OCI-LY3 (cell line): ENCODE data around the gene COL26A1.

Source experiments
- EZH2phosphoT487 ChIP-seq: fragments of 200-600 bp; shearing (Covaris generic); IDR thresholded peaks from 2 replicates; pipeline ENCODE4 v1.6.1; 2018; ENCODE audit warnings: antibody characterized with exemption, mixed run types, low read depth
- TF ChIP-seq, protein P1 (sequence below): fragments of 200-600, 300-600 bp; sonication (generic); IDR thresholded peaks from 2 replicates; pipeline ENCODE4 v1.5.1; 2014; ENCODE audit warnings: antibody characterized with exemption, low read length, low read depth

DNA sequence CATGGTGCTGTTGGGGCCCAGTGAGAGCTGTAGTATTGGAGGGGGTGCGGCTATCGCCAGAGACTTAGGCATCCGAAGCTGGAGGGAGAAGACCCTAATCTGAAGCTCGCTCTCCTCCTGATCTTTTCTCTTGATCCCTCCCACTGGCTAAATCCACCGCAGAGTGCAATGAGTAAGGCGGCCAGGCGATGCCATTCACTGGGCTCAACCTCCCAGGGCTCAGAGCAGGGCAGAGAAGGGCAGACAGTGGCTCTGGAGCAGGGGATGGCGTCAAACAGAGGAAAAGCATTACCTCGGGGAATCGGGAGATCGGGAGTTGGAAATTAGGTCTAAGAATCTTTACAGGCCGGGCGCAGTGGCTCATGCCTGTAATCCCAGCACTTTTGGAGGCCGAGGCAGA is 22.3 kb upstream of the COL26A1 start:
- TF ChIP-seq, protein P1, sequence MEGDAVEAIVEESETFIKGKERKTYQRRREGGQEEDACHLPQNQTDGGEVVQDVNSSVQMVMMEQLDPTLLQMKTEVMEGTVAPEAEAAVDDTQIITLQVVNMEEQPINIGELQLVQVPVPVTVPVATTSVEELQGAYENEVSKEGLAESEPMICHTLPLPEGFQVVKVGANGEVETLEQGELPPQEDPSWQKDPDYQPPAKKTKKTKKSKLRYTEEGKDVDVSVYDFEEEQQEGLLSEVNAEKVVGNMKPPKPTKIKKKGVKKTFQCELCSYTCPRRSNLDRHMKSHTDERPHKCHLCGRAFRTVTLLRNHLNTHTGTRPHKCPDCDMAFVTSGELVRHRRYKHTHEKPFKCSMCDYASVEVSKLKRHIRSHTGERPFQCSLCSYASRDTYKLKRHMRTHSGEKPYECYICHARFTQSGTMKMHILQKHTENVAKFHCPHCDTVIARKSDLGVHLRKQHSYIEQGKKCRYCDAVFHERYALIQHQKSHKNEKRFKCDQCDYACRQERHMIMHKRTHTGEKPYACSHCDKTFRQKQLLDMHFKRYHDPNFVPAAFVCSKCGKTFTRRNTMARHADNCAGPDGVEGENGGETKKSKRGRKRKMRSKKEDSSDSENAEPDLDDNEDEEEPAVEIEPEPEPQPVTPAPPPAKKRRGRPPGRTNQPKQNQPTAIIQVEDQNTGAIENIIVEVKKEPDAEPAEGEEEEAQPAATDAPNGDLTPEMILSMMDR: no peak
- TF ChIP-seq EZH2phosphoT487: no peak
